ENCODE measurements around the gene TMEM81.

TMEM81 gene

DNA sequence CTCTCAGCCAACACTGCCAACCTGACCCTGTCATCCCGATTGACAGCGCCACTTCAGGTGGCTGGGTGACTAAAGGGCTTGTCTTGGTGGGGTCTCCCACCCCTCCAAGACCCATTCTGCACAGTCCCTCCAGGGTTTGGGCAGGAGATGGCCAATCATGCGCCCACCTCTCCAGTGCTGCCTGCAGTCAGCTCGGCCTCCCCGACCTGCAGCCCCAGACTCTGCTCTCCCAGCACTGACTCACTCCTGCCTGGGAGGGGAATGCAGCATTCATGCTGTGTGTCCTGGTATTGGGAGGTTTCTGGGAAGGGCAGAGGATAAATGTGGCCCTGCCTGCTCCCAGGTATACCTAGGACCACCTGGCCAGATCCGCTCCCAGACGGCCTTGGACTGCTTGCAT lies 9.7 kb downstream of the TMEM81 start:
- TF ChIP-seq CTCF (IDR thresholded peaks at IDR 0.05; ENCODE audit: low read depth, low read length), result no peak
- in situ Hi-C loops (cut with HindIII; ENCODE audit: low sequenced_read_pairs), result no loop called here
- no peak for DNase-seq (ENCODE audit: low read depth, low spot score)

GRCh38 chr1:205074084-205074483 lies 10.2 kb downstream of the TMEM81 start:
- H3K4me3 ChIP-seq (ENCODE audit: low read depth, low read length), result no peak overlapping the region
- in situ Hi-C loops (cut with HindIII; ENCODE audit: low sequenced_read_pairs), result no loop called here
- TF ChIP-seq CTCF (IDR thresholded peaks at IDR 0.05; ENCODE audit: low read depth, low read length), result no peak
- DNase-seq (ENCODE audit: low read depth, low spot score), result no peak

More for the DNA sequence above, 9.7 kb downstream of the TMEM81 start:
- no peak overlapping the region for H3K4me3 ChIP-seq (ENCODE audit: low read depth, low read length)

- TF ChIP-seq CTCF (IDR thresholded peaks at IDR 0.05; ENCODE audit: low read depth, low read length), result no peak
- H3K4me3 ChIP-seq (ENCODE audit: low read depth, low read length), result no peak overlapping the region
- no peak for DNase-seq (ENCODE audit: low read depth, low spot score)
- in situ Hi-C loops (cut with HindIII; ENCODE audit: low sequenced_read_pairs), result no loop called here
These were observed 10.7 kb downstream of the TMEM81 start for GRCh38 chr1:205073511-205073910.

GRCh38 chr1:205072881-205073280 lies 11.4 kb downstream of the TMEM81 start:
- TF ChIP-seq CTCF (IDR thresholded peaks at IDR 0.05; ENCODE audit: low read depth, low read length), result no peak
- in situ Hi-C loops (cut with HindIII; ENCODE audit: low sequenced_read_pairs), result no loop called here
- DNase-seq (ENCODE audit: low read depth, low spot score), result no peak
- H3K4me3 ChIP-seq (ENCODE audit: low read depth, low read length), result no peak overlapping the region

DNA sequence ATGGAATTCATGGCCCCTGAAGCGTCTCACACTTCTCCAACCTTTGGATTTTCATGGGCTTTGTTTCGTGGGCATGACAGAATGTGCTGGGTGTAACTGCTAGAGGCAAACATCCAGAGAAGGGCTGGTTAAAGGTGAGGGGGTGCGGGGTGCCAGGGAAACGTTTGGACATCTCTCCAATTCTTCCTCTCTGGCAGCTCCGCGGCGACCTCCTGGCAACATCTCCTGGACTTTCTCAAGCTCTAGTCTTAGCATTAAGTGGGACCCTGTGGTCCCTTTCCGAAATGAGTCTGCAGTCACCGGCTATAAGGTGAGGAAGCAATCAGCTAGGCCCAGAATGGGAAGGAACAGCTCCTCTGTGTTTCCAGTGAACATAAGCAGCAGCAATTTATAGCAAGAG lies 12.0 kb downstream of the TMEM81 start:
- no peak for TF ChIP-seq CTCF (IDR thresholded peaks at IDR 0.05; ENCODE audit: low read depth, low read length)
- in situ Hi-C loops (cut with HindIII; ENCODE audit: low sequenced_read_pairs), result no loop called here
- DNase-seq (ENCODE audit: low read depth, low spot score), result no peak
- H3K4me3 ChIP-seq (ENCODE audit: low read depth, low read length), result no peak overlapping the region

DNA sequence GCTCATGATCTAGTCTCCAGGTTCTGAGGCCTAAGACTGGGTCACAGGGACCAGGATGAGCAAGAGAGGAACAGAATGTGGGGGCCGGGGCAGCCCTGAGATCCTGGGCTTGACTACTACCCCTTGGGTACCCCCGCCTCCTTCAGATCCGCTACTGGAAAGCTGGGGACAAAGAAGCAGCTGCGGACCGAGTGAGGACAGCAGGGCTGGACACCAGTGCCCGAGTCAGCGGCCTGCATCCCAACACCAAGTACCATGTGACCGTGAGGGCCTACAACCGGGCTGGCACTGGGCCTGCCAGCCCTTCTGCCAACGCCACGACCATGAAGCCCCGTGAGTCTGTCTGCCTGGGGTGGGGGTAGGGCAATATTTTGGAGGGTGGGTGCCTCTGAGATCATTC lies 12.5 kb downstream of the TMEM81 start:
- DNase-seq (ENCODE audit: low read depth, low spot score), result no peak
- in situ Hi-C loops (cut with HindIII; ENCODE audit: low sequenced_read_pairs), result no loop called here
- TF ChIP-seq CTCF (IDR thresholded peaks at IDR 0.05; ENCODE audit: low read depth, low read length), result no peak
- no peak overlapping the region for H3K4me3 ChIP-seq (ENCODE audit: low read depth, low read length)

DNA sequence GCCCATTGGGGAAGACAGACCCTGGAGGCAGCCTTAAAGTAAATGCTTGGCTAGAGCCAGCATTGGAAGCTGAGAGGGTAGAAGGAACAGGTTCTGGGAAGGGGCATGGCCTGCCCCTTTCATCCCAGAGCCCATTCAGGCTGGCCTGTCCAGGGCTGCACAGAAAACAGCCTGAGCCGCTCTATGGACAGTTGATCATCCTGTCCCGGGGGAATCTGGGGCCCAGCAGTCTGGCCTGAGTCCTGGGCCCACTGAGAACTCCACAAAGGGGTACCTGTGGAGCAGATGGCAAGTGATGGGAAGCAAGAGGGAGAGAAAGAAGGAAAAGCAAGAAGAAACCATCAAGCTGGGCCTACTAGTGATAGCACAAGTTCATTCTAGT lies 13.2 kb downstream of the TMEM81 start:
- TF ChIP-seq CTCF (IDR thresholded peaks at IDR 0.05; ENCODE audit: low read depth, low read length), result no peak
- DNase-seq (ENCODE audit: low read depth, low spot score), result no peak
- in situ Hi-C loops (cut with HindIII; ENCODE audit: low sequenced_read_pairs), result no loop called here
- no peak overlapping the region for H3K4me3 ChIP-seq (ENCODE audit: low read depth, low read length)

Measured in astrocyte of the spinal cord (primary cell).